SU-DHL-6 (cell line): ENCODE measurements around the gene DPP6.

ENCODE experiments used
- CTCF ChIP-seq: fragments of 200-600 bp; sonication (generic); IDR thresholded peaks from one replicate; pipeline ENCODE4 v1.5.1; 2017; ENCODE audit warnings: antibody characterized with exemption, mild to moderate bottlenecking, low read length, moderate library complexity; ENCODE audit not compliant: insufficient read depth, poor library complexity, severe bottlenecking
- EZH2phosphoT487 ChIP-seq: fragments of 200-600 bp; sonication (generic), shearing (Covaris generic); conservative IDR thresholded peaks from 2 replicates; pipeline ENCODE4 v1.6.1; 2018; ENCODE audit warnings: mild to moderate bottlenecking, antibody characterized with exemption, low read length, moderate library complexity, mixed read lengths

- no peak for TF ChIP-seq CTCF
- no peak for TF ChIP-seq EZH2phosphoT487
Measured at GRCh38 chr7:154304231-154304630, 252.0 kb downstream of the DPP6 start.
